IMR-90 (cell line): ENCODE measurements around the gene RASGEF1C.
"Not testable (repeated sequence)": the region's sequence is repeated elsewhere in the genome, so short reads cannot be mapped to it uniquely, and the experiment has no call there.

Source experiments
- MXI1 ChIP-seq: IDR thresholded peaks from 2 replicates; pipeline ENCODE4 v1.6.1; 2012; ENCODE audit warnings: low read depth, mild to moderate bottlenecking, low read length, moderate library complexity, borderline replicate concordance
- SMC3 ChIP-seq: fragments of 150-350 bp; IDR thresholded peaks from 2 replicates; pipeline ENCODE4 v1.6.1; 2016; ENCODE audit warnings: low read depth, mild to moderate bottlenecking, antibody characterized with exemption, low read length, moderate library complexity

DNA sequence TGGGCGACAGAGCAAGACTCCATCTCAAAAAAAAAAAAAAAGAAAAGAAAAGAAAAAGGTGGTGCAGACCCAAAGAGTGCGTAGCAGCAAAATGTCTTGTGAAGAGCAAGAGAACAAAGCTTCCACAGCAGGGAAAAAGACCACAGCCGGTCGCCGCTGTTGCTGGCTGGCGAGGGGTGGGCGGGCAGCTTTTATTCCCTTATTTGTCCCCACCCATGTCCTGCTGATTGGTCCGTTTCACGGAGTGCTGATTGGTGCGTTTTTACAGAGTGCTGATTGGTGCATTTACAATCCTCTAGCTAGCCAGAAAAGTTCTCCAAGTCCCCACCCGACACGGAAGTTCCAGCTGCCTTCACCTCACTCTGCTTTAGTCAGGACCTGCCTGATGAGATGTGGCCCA, 1.1 kb upstream of the RASGEF1C start:
- TF ChIP-seq SMC3, MXI1: not testable (repeated sequence)
